Stimulated activated CD4-positive, alpha-beta T cell treated with anti-CD3 and anti-CD28 coated beads, Interleukin-12 subunit alpha, Interleukin-12 subunit beta, amount 100 ng/mL, for 48 hours (primary cell): ENCODE measurements around the gene DTD1.

Experiments
- DNase-seq, 3 donors: peaks; one replicate each; pipeline ENCODE4 v3.0.0-alpha.2; 2020; ENCODE audit warnings: low read depth in 2 of 3, low spot score in 1 of 3

Gene DTD1, protein sequence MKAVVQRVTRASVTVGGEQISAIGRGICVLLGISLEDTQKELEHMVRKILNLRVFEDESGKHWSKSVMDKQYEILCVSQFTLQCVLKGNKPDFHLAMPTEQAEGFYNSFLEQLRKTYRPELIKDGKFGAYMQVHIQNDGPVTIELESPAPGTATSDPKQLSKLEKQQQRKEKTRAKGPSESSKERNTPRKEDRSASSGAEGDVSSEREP

GRCh38 chr20:18587665-18588573, at the start of gene DTD1:
Gene DTD1, plus strand, starts transcription at chr20:18588054. Its CDS starts 19 bp downstream, at chr20:18588073.
- peak; percentile 83 to 91 (median 90) for DNase-seq

DNA sequence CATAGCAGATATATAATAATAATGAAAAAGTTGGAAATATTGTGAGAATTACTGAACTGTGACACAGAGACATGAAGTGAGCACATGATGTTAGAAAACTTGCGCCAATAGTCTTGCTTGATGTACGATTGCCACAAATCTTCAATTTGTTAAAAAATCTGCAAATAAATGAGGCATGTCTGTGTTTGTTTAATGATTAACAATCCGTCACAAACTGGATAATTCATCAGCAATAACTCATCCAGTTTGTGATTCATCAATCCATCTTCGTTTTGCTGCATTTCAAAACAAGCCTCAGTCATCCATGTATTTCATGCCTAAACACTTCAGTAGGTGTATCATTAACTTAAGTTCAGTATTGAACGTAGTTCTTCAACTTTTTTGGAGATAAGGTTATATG, 46.1 kb upstream of the DTD1 start:
- DNase-seq, result no peak

DNA sequence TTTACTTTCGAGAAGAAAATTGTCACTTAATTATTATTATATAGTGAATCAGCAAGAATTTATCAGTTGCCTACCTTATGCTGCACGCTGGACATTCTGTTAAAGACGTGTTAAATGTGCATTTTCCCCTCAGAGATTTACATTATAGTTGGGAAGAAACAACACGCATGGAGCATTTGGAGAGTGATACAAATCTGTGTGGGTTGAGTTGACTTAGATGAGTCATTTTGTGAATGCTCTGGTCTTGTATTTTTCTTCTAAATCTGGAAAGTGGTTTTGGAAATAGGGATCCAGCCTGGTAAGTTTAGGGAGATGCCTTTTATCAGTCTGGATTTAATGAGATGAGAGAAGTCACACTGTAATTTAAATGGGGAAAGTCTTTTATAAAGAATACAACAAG, 44.6 kb upstream of the DTD1 start:
- DNase-seq, result no peak

DNA sequence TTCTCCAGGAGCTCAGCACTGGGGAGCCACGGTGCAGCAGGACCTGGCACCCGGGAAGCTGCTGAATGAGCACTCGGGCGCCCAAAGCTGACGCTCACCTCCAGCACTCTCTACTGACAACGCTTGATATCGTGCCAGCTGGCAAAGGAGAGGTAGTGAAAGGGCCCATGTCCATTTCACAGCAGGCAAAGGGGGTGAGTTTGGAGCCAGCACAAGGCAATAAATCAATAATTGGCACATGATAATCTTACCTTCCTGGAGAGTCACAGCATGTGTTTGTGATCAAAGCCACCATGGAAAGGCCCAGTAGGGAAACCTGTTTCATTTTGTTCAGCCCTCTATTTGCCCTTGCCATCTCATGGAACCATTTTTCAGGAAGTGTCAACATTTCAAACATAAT, 43.9 kb upstream of the DTD1 start:
- DNase-seq, result no peak

GRCh38 chr20:18545566-18545965, 42.3 kb upstream of the DTD1 start:
- no peak for DNase-seq

DNA sequence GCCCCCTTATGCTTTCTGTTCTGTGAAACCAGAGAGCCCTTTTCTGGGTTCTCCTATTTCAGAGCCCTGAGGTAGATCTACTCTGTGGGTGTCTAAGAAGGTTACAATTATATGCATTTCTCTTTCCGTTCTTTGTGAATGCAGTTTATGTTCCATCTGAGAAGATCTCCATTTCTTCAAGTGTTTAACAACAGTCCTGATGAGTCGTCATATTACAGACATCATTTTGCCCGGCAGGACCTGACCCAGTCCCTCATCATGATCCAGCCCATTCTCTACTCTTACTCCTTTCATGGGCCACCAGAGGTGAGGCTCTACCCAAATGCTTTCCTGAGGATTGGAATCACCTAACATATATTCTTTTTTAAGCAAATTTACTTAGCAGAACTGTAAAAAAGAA, 39.4 kb upstream of the DTD1 start:
- DNase-seq, result no peak

- no peak for DNase-seq
These were observed 34.1 kb upstream of the DTD1 start for GRCh38 chr20:18553746-18554145.

- peak; percentile 84 to 93 (median 89) for DNase-seq
These were observed 20.7 kb upstream of the DTD1 start, which contains the start of gene SMIM26 for GRCh38 chr20:18566892-18567738. Gene SMIM26, plus strand, starts transcription at chr20:18567432. Its CDS starts 47 bp downstream, at chr20:18567479.

DNA sequence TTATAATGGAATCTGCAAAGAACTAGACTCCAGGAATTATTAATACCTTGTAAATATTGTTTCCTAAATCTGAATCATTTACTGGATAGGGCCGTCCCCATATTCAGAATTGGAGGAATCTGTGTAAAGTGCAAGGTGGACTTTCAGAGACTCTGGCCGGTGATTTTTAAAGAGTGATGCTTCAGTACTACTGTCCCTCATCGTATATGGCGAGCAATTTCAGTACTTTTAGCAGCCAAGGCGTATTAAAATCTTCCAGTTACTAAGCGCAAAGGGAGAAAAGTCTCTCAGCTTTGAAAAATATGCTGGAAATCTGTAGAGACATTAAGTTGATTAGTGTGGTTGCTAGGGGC, 20.1 kb upstream of the DTD1 start:
- DNase-seq, result no peak

DNA sequence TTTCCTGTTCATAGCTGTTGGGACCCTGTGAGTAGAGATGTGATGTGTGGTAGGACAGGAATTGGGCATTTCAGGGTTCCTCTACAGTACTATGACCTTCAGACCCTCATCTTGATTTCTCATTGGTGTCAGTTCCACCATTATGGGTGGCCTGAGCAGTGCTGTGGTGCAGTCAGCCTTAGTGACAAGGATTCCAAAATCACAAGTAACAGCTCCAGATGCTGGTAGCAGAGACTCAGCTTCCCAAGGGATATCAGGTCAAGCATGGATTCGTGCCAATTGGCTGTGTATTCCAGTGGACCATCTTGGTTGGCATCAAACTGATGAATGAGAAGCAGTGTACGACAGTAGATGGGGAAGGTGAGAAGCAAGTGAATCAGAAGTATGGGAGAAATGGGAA, 16.8 kb upstream of the DTD1 start:
- DNase-seq, result no peak

DNA sequence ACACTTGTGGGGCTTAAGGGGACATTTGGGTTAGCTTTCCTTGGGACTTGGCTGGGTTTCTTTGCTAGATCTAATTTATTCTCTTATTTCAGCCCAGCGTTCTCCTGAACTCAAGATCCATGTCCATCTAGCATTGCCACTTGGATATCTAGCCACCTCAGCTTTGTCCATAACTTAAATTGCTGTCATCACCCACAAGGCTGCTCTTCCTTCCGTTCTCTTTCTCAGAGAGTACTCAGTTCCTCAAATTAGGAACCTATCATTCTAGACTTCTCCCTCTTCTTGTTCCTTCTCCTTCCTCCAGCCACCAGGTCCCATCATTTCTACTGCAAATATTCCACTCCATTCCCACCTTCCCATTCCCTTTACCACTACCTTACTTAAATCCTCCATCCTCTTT, 16.3 kb upstream of the DTD1 start:
- DNase-seq, result no peak

- DNase-seq, result no peak
These were observed 9.9 kb upstream of the DTD1 start for GRCh38 chr20:18577942-18578341.

DNA sequence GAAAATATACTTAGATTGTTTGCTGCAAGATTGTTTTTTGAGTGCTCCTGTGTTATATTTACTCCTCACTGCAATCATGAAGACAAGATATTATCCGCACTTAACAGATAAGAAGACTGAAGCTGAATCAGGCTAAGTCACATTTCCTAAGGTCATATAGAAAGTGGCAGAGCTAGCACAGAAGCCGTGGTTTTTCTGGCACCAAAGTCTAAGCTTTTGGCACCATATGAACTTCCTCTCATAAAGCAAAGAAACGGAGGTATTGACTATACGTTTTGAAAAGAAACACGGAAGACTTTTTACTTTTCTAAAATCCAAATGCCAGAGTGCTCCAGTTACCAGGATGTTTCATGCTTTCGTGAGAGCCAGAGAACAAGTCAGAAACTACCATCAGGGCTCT, 9.3 kb upstream of the DTD1 start:
- DNase-seq, result no peak

DNA sequence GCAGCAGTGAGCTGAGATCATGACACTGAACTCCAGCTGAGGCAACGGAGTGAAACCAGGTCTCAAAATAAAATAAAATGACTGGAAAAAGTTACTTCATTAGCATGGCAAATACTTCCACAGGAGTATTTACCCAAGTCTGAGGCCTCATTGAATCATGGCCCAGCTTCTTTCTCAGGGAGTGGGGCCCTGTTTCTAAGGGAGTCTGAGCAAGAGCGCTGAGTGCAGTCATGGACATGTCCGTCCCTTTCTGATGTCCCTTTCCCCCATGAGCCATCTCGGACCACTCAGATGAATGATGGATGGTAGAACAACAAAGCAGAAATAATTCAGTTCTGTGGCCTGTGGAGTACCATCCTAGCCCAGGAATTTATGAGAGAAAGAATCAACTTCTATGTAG, 7.8 kb upstream of the DTD1 start:
- no peak for DNase-seq

DNA sequence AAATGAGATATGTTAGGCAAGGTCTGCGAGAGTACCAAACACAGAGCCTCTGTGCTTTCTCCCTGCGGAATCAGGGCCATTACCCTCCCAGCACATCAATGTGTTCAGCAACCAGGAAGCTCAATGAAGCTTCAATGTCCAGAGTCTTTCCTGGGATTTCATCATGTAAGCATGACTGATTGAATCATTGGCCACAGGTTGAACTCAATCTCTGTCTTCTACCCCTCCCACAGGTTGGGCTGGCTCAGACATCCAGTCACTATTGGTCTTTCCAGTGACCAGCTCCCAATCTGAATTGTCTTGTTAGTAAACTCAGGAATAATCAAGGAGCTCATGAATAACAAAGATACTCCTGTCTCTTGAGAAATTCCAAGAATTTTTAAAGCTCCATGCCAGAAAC, 2.7 kb upstream of the DTD1 start:
- DNase-seq, result no peak

- no peak for DNase-seq
These were observed 700 bp downstream of the DTD1 start for GRCh38 chr20:18588574-18588933.

- no peak for DNase-seq
These were observed 2.3 kb downstream of the DTD1 start for GRCh38 chr20:18589941-18590674.

GRCh38 chr20:18596270-18596669, 8.4 kb downstream of the DTD1 start:
- DNase-seq, result no peak

- DNase-seq, result no peak
These were observed 21.9 kb downstream of the DTD1 start for GRCh38 chr20:18609741-18610140.

- no peak for DNase-seq
These were observed 23.6 kb downstream of the DTD1 start for GRCh38 chr20:18611492-18611891.

DNA sequence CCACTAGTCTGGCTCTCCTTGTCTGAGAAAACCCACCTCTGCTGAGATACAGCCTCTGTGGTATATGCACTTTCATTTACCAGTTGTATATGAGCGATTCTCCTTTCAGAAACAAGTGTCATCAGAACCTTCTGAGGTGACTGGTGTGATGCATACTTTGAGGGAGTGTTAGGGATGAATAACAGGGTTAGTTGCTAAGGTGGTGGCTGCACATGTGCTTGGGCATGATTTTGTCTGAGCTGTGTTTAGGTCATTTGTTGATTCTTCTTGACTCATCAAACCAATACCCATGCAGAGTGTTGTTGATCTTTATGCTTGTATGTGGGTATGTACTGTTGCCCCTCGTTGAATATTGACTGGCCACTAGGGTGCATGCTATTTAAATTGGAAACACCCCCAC, 25.7 kb downstream of the DTD1 start:
- DNase-seq, result no peak
